H9 (cell line): ENCODE data around the gene GNRHR. TPM values are rescaled to one million over a fixed set of nuclear protein-coding genes. Genes with fewer than 3 reads are reported as not detected.

ENCODE experiments used
- DNase-seq: peaks from one replicate; pipeline ENCODE4 v3.0.0-alpha.2; 2017
- H2AFZ ChIP-seq: one replicate; pipeline ENCODE4 v1.6.1; 2013; ENCODE audit warnings: mild to moderate bottlenecking, low read length, control low read depth, moderate library complexity
- H2AK5ac ChIP-seq: 2 replicates; pipeline ENCODE4 v1.6.1; 2013; ENCODE audit warnings: low read length, control low read depth, mixed read lengths; ENCODE audit not compliant: insufficient read length
- H2BK120ac ChIP-seq: one replicate; pipeline ENCODE4 v1.6.1; 2013; ENCODE audit warnings: low read depth, mild to moderate bottlenecking, low read length, control low read depth, inconsistent platforms; ENCODE audit not compliant: poor library complexity, severe bottlenecking
- H2BK12ac ChIP-seq: 2 replicates; pipeline ENCODE4 v1.6.1; 2013; ENCODE audit warnings: low read length, control low read depth, mixed read lengths, low read depth; ENCODE audit not compliant: insufficient read length
- H2BK15ac ChIP-seq: 2 replicates; pipeline ENCODE4 v1.6.1; 2013; ENCODE audit warnings: low read depth, low read length, control low read depth
- H2BK20ac ChIP-seq: one replicate; pipeline ENCODE4 v1.6.1; 2013; ENCODE audit warnings: low read depth, mild to moderate bottlenecking, low read length, control low read depth, inconsistent platforms; ENCODE audit not compliant: poor library complexity, severe bottlenecking
- H2BK5ac ChIP-seq: 2 replicates; pipeline ENCODE4 v1.6.1; 2013; ENCODE audit warnings: low read length, control low read depth, mixed read lengths; ENCODE audit not compliant: insufficient read length
- H3K14ac ChIP-seq: 2 replicates; pipeline ENCODE4 v1.6.1; 2013; ENCODE audit warnings: low read length, control low read depth; ENCODE audit not compliant: insufficient read depth
- H3K18ac ChIP-seq: 2 replicates; pipeline ENCODE4 v1.6.1; 2013; ENCODE audit warnings: low read depth, mild to moderate bottlenecking, mixed read lengths, low read length, control low read depth; ENCODE audit not compliant: insufficient read length
- H3K23ac ChIP-seq: 2 replicates; pipeline ENCODE4 v1.6.1; 2013; ENCODE audit warnings: low read length, control low read depth, mixed read lengths, low read depth; ENCODE audit not compliant: insufficient read length
- H3K23me2 ChIP-seq: 2 replicates; pipeline ENCODE4 v1.6.1; 2013; ENCODE audit warnings: low read depth, mild to moderate bottlenecking, mixed read lengths, low read length, control low read depth; ENCODE audit not compliant: insufficient read length, poor library complexity, severe bottlenecking
- H3K27ac ChIP-seq: 2 replicates; pipeline ENCODE4 v1.5.1; 2013; ENCODE audit warnings: low read length, control low read depth, mixed read lengths, low read depth; ENCODE audit not compliant: insufficient read length
- H3K27me3 ChIP-seq: 2 replicates; pipeline ENCODE4 v1.6.1; 2013; ENCODE audit warnings: low read length, control low read depth, inconsistent platforms; ENCODE audit not compliant: insufficient read depth
- H3K4ac ChIP-seq: 2 replicates; pipeline ENCODE4 v1.6.1; 2013; ENCODE audit warnings: low read depth, mild to moderate bottlenecking, control low read depth, inconsistent platforms, low read length, moderate library complexity
- H3K4me1 ChIP-seq: 2 replicates; pipeline ENCODE4 v1.6.1; 2013; ENCODE audit warnings: low read length, control low read depth, inconsistent platforms; ENCODE audit not compliant: insufficient read depth
- H3K4me2 ChIP-seq: 2 replicates; pipeline ENCODE4 v1.6.1; 2013; ENCODE audit warnings: low read length, control low read depth, mixed read lengths; ENCODE audit not compliant: insufficient read length, insufficient read depth
- H3K56ac ChIP-seq: 2 replicates; pipeline ENCODE4 v1.6.1; 2013; ENCODE audit warnings: low read depth, mild to moderate bottlenecking, mixed read lengths, low read length, control low read depth; ENCODE audit not compliant: insufficient read length
- H3K79me1 ChIP-seq: 2 replicates; pipeline ENCODE4 v1.6.1; 2013; ENCODE audit warnings: low read depth, mild to moderate bottlenecking, moderate library complexity, low read length, control low read depth, inconsistent platforms; ENCODE audit not compliant: insufficient read depth, poor library complexity, severe bottlenecking
- H3K79me2 ChIP-seq: 2 replicates; pipeline ENCODE4 v1.6.1; 2013; ENCODE audit warnings: low read length, control low read depth, inconsistent platforms; ENCODE audit not compliant: insufficient read depth
- H3K9ac ChIP-seq: 2 replicates; pipeline ENCODE4 v1.6.1; 2013; ENCODE audit warnings: low read length, control low read depth, mixed read lengths; ENCODE audit not compliant: insufficient read length; ENCODE audit errors: extremely low read depth
- H3K9me3 ChIP-seq: one replicate; pipeline ENCODE4 v1.6.1; 2013; ENCODE audit warnings: low read depth, low read length, inconsistent platforms; ENCODE audit not compliant: control insufficient read depth
- H3T11ph ChIP-seq: one replicate; pipeline ENCODE4 v1.6.1; 2013; ENCODE audit warnings: mild to moderate bottlenecking, low read length, control low read depth, inconsistent platforms
- H4K20me1 ChIP-seq: one replicate; pipeline ENCODE4 v1.6.1; 2013; ENCODE audit not compliant: control insufficient read depth, insufficient read length, insufficient read depth
- H4K5ac ChIP-seq: 2 replicates; pipeline ENCODE4 v1.6.1; 2013; ENCODE audit warnings: low read depth, mild to moderate bottlenecking, mixed read lengths, low read length, control low read depth; ENCODE audit not compliant: insufficient read length
- H4K8ac ChIP-seq: replicated peaks from 2 replicates; pipeline ENCODE4 v1.6.1; 2013; ENCODE audit warnings: low read length, control low read depth, mixed read lengths, low read depth; ENCODE audit not compliant: insufficient read length
- H4K91ac ChIP-seq: 2 replicates; pipeline ENCODE4 v1.6.1; 2013; ENCODE audit warnings: low read depth, mild to moderate bottlenecking, moderate library complexity, mixed read lengths, low read length, control low read depth; ENCODE audit not compliant: insufficient read length
- H3K27ac Mint-ChIP-seq, 3 experiments: 2 replicates in 2 of 3; 3 replicates in 1 of 3; pipeline ENCODE4 v1.8.0; 2020 to 2021; ENCODE audit warnings: mixed read lengths in 3 of 3, mild to moderate bottlenecking in 1 of 3, moderate library complexity in 1 of 3
- H3K27me3 Mint-ChIP-seq: 2 replicates; pipeline ENCODE4 v1.8.0; 2021; ENCODE audit warnings: low read depth, mild to moderate bottlenecking, moderate library complexity, mixed read lengths
- H3K36me3 Mint-ChIP-seq, 3 experiments: 2 replicates in 2 of 3; 3 replicates in 1 of 3; pipeline ENCODE4 v1.8.0; 2020 to 2021; ENCODE audit warnings: low read depth in 3 of 3, mixed read lengths in 3 of 3; ENCODE audit not compliant: insufficient read depth in 1 of 3
- H3K4me1 Mint-ChIP-seq, 2 experiments: 2 replicates each; pipeline ENCODE4 v1.8.0; 2020; ENCODE audit warnings: mixed read lengths in 2 of 2
- H3K4me3 Mint-ChIP-seq, 2 experiments: 2 replicates in 1 of 2; 3 replicates in 1 of 2; pipeline ENCODE4 v1.8.0; 2020 to 2021; ENCODE audit warnings: mild to moderate bottlenecking in 2 of 2, mixed read lengths in 2 of 2, moderate library complexity in 1 of 2
- H3K9me3 Mint-ChIP-seq, 2 experiments: 2 replicates in 1 of 2; 3 replicates in 1 of 2; pipeline ENCODE4 v1.8.0; 2020; ENCODE audit warnings: mild to moderate bottlenecking in 2 of 2, mixed read lengths in 2 of 2, moderate library complexity in 1 of 2
- CTCF ChIP-seq: fragments of 200-600 bp; sonication (generic); conservative IDR thresholded peaks from 3 replicates; pipeline ENCODE4 v1.8.0; 2021; ENCODE audit warnings: antibody characterized with exemption, mild to moderate bottlenecking
- WGBS: extraction: QIAGEN DNeasy Blood & Tissue Kit; methylation state at CpG from one replicate; pipeline ENCODE4 v1.1.7; 2013; ENCODE audit warnings: missing lambda C conversion rate, low lambda C conversion rate, mixed read lengths; ENCODE audit not compliant: insufficient read length; ENCODE audit errors: extremely low coverage; 5-methylcytosine and 5-hydroxymethylcytosine counted together
- total RNA-seq: library from RNA; stranded (reverse); gene quantifications from 2 replicates; pipeline ENCODE4 v1.2.1, GENCODE V29; 2021

Gene GNRHR
- total RNA-seq, 1 experiment from 2014 or later: not detected

GRCh38 chr4:67725981-67726380 lies 28.2 kb downstream of the GNRHR start:
- H3K79me2 ChIP-seq: no peaks in the 10 kb centered on the region
- H3K27me3 ChIP-seq: no peaks in the 10 kb centered on the region
- no peak overlapping the region for H3K14ac ChIP-seq
- H4K8ac ChIP-seq: no peak overlapping the region
- no peak overlapping the region for H3K27ac Mint-ChIP-seq
- no peaks in the 10 kb centered on the region for H3K9me3 Mint-ChIP-seq
- no peak overlapping the region for H3K56ac ChIP-seq
- no peak overlapping the region for H3K4me3 Mint-ChIP-seq
- H2BK5ac ChIP-seq: no peak overlapping the region
- TF ChIP-seq CTCF: no peak
- H3K27ac ChIP-seq: no peak overlapping the region
- no CpG with 5 or more reads among the region's 4 CpGs for WGBS
- no peaks in the 10 kb centered on the region for H3K23me2 ChIP-seq
- H2BK20ac ChIP-seq: no peak overlapping the region
- no peaks in the 10 kb centered on the region for H3K79me1 ChIP-seq
- H3K4me2 ChIP-seq: no peak overlapping the region
- no peak overlapping the region for H3K23ac ChIP-seq
- no peaks in the 10 kb centered on the region; the same call in 1 of the 2 replicates for H3K4me1 ChIP-seq
- H3K9ac ChIP-seq: no peak overlapping the region
- no peak overlapping the region for H2BK120ac ChIP-seq
- no peak overlapping the region for H3K18ac ChIP-seq
- H3K9me3 ChIP-seq: no peaks in the 10 kb centered on the region
- H2BK15ac ChIP-seq: no peak overlapping the region
- peaks cover 1 to 17% (median 6%) of the 10 kb centered on the region in 3 experiments for H3K36me3 Mint-ChIP-seq
- H3K4me1 Mint-ChIP-seq: peaks cover 26% of the 10 kb centered on the region in 2 experiments
- no peak overlapping the region for H4K5ac ChIP-seq
- H4K91ac ChIP-seq: no peak overlapping the region
- no peak for DNase-seq
- no peaks in the 10 kb centered on the region for H3K27me3 Mint-ChIP-seq
- no peaks in the 10 kb centered on the region for H4K20me1 ChIP-seq
- H3K4ac ChIP-seq: no peak overlapping the region
- H2AFZ ChIP-seq: no peak overlapping the region
- no peak overlapping the region for H2AK5ac ChIP-seq
- no peak overlapping the region for H2BK12ac ChIP-seq
- H3T11ph ChIP-seq: no peak overlapping the region
